HL-60/S4 (cell line): Measurements from ENCODE around the gene PEX11A.
"Not testable (repeated sequence)": the region's sequence is repeated elsewhere in the genome, so short reads cannot be mapped to it uniquely, and the experiment has no call there.

Experiments
- in situ Hi-C: fragments of 300-500 bp; cut with MboI; formaldehyde crosslinking; loops from 2 replicates; pipeline ENCODE4 v1.14.3; 2022; ENCODE audit warnings: low sequenced_read_pairs

PEX11A gene

GRCh38 chr15:89690276-89691218 is at the start of gene PEX11A, which contains the start of gene WDR93:
TSS of gene PEX11A (minus strand) at chr15:89690754. CDS start at chr15:89690632, 122 bp downstream.
TSS of gene WDR93 (plus strand) at chr15:89690811. CDS start at chr15:89701747, 10,936 bp downstream.
- in situ Hi-C loops, result no loop called here

DNA sequence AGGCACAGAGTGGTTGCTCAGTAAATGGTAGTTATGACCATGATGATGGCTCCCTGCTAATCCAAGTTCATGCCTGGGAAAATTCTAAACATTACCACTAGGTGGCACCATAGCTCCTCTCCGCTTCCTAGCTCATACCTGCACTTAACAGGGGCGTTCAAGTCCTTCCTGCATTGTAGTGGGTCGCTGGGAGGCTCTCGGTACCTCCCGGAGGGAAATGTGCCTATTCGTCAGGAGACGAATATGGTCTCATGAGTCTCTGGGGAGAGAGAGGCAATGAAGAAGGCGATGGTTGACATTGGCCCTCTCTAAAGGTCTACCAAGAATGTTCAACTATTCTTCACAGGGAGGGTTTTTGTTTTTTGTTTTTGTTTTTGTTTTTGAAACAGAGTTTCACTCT is 49.6 kb upstream of the PEX11A start:
- in situ Hi-C loops, result no loop called here

GRCh38 chr15:89735773-89736172 is 45.2 kb upstream of the PEX11A start:
- in situ Hi-C loops, result no loop called here

DNA sequence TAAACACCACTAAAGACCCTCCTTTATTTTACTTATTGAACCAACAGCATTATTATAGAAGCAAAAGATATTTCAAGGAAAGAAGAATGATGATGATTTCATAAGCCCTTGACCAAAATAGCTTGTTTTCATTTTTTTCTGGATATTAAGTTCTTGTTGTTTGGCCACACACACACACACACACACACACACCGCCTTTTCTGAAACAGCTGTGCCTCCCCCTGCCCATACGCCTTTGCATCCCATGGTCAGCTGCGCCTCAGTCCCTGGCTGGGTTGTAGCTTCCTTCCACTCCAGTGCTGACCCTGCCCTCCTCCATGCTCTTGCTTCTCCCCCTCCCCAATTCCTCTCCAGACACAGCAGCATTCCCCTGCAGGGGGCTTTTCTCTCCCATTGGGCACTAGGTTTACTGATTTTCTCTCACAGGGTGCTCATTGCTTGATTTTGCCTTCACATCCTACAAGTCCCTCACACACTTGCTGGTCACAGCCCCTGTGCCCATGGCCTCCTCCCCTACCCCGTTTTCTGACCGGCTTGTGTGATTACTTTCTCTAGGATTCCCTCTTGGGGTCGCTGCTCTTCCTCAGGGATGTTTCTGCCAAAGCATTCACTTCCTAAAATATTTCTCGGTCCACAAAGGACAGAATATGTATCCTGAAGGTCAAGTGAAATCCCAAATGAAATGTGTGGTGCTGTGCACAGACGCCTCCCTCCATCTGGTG is 42.1 kb upstream of the PEX11A start:
- in situ Hi-C loops, result no loop called here

DNA sequence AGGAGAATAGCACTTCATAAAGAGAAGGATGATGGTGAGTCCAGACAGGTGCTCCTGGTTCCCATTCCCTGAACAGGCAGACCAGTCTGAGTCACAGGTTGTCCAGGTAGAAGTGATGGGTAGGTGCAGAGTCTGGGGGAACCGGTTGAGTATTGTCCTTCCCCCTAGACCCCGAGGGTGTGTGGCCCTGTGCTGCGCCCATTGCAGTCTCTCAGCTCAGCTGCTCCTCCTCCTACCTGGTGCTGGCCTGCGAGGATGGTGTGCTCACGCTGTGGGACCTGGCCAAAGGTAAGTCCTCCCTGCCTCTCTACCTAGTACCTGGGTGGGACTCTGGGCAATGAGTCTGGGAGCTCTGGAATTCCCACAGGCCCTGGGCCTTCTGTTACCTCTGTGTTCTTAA is 40.7 kb upstream of the PEX11A start:
- in situ Hi-C loops, result no loop called here

GRCh38 chr15:89728254-89728653 is 37.7 kb upstream of the PEX11A start:
- in situ Hi-C loops, result no loop called here

GRCh38 chr15:89725064-89725463 is 34.5 kb upstream of the PEX11A start:
- in situ Hi-C loops, result no loop called here

GRCh38 chr15:89724621-89725020 is 34.1 kb upstream of the PEX11A start:
- in situ Hi-C loops, result no loop called here

- in situ Hi-C loops, result no loop called here
Measured at GRCh38 chr15:89723031-89723430, 32.5 kb upstream of the PEX11A start.

GRCh38 chr15:89714775-89715174 is 24.2 kb upstream of the PEX11A start:
- in situ Hi-C loops, result no loop called here

GRCh38 chr15:89707577-89707976 is 17.0 kb upstream of the PEX11A start:
- in situ Hi-C loops, result no loop called here

GRCh38 chr15:89704411-89704810 is 13.9 kb upstream of the PEX11A start:
- in situ Hi-C loops, result no loop called here

GRCh38 chr15:89695198-89695597 is 4.6 kb upstream of the PEX11A start:
- in situ Hi-C loops, result no loop called here

- in situ Hi-C loops, result no loop called here
Measured at GRCh38 chr15:89693696-89694095, 3.1 kb upstream of the PEX11A start.

- in situ Hi-C loops, result no loop called here
Measured at GRCh38 chr15:89693091-89693490, 2.5 kb upstream of the PEX11A start.

DNA sequence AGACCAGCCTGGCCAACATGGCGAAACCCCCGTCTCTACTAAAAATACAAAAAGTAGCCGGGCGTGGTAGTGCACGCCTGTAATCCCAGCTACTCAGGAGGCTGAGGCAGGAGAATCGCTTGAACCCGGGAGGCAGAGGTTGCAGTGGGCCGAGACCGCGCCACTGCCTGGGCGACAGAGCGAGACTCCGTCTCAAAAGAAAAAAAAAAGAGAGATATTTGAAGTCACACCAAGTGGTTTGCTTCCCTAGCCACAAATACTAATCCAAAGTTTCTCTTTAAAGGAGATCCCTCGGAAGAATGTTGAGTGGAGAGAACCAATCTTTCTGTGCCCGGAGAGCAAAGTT is 651 bp downstream of the PEX11A start:
- in situ Hi-C loops, result not testable (repeated sequence)

- in situ Hi-C loops, result no loop called here
Measured at GRCh38 chr15:89686522-89686921, 4.0 kb downstream of the PEX11A start.

DNA sequence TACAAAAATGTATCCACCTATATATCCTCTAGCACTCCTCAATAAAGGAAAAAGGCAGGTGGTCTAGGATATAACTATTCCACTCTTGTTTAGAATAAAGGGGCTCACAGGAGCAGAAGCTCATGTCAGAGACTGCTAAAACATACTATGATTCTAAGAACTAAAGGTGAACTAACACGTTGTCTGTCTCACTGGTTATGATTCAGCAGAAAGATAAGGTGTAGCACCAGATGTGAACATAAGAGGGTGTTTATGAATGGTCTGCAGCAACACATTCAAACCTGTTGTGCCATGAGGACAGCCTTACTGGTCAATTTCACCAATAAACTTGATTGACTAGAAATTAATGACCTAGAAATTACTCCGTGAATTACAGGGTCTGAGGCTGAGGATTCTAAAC is 4.6 kb downstream of the PEX11A start:
- in situ Hi-C loops, result no loop called here

DNA sequence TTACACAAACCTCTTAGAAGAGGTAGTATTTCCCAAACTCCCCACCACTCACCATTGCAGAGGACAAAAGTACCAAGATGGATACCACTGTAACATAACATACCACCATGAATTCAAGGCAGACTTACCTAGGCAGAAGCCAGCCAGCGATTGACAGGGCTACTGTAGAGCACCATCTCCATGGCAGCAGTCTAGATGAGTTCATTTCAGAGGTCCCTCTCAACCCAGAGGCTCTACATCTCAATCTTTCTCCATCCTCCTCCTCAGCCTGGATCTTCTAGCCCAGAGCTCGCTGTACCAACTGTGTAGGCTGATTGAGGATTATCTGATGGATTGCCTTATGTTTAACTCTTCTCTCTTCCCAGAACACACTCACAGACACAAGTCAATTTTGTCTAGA is 9.4 kb downstream of the PEX11A start:
- in situ Hi-C loops, result no loop called here

- in situ Hi-C loops, result no loop called here
Measured at GRCh38 chr15:89680282-89680873, 10.2 kb downstream of the PEX11A start.

GRCh38 chr15:89679212-89679611 is 11.3 kb downstream of the PEX11A start, which contains the start of gene PLIN1:
TSS of gene PLIN1 (minus strand) at chr15:89679367. CDS start at chr15:89677489, 1,878 bp downstream.
- in situ Hi-C loops, result no loop called here
